Progenitor cell of endocrine pancreas (in vitro differentiated cells): Measurements from ENCODE around the gene TLR2. TPM values are rescaled to one million over a fixed set of nuclear protein-coding genes. Genes with fewer than 3 reads are reported as not detected.

Experiments
- DNase-seq: peaks from one replicate; pipeline ENCODE4 v3.0.0; 2021; ENCODE audit warnings: low spot score; ENCODE audit not compliant: unreplicated experiment
- H3K27ac Mint-ChIP-seq: 2 replicates; pipeline ENCODE4 v1.8.0; 2021; ENCODE audit warnings: mild to moderate bottlenecking, moderate library complexity, mixed read lengths
- H3K27me3 Mint-ChIP-seq: 2 replicates; pipeline ENCODE4 v1.8.0; 2021; ENCODE audit warnings: mixed read lengths
- H3K36me3 Mint-ChIP-seq: 2 replicates; pipeline ENCODE4 v1.8.0; 2022; ENCODE audit warnings: mixed read lengths; ENCODE audit not compliant: insufficient read depth
- H3K4me1 Mint-ChIP-seq: 2 replicates; pipeline ENCODE4 v1.8.0; 2021; ENCODE audit warnings: low read depth, mixed read lengths
- H3K4me3 Mint-ChIP-seq: 2 replicates; pipeline ENCODE4 v1.8.0; 2021; ENCODE audit warnings: low read depth, mild to moderate bottlenecking, moderate library complexity, mixed read lengths
- H3K9me3 Mint-ChIP-seq: 2 replicates; pipeline ENCODE4 v1.8.0; 2021; ENCODE audit warnings: low read depth, mixed read lengths
- CTCF ChIP-seq: fragments of 200-600 bp; sonication (generic); IDR thresholded peaks from one replicate; pipeline ENCODE4 v1.5.0; 2021; ENCODE audit warnings: antibody characterized with exemption, mild to moderate bottlenecking; ENCODE audit not compliant: unreplicated experiment
- total RNA-seq: library from RNA; stranded (reverse); gene quantifications from 2 replicates; pipeline ENCODE4 v1.2.1, GENCODE V29; 2021

The TLR2 gene
- total RNA-seq, 1 donor from 2014 or later = 5.1 TPM

GRCh38 chr4:153638011-153638410, 46.1 kb upstream of the TLR2 start:
- H3K36me3 Mint-ChIP-seq = peaks cover 3% of the 10 kb centered on the region
- no peaks in the 10 kb centered on the region for H3K4me1 Mint-ChIP-seq
- no peak overlapping the region for H3K4me3 Mint-ChIP-seq
- H3K27me3 Mint-ChIP-seq = no peaks in the 10 kb centered on the region
- DNase-seq = no peak
- TF ChIP-seq CTCF = no peak
- H3K9me3 Mint-ChIP-seq = no peaks in the 10 kb centered on the region
- H3K27ac Mint-ChIP-seq = no peak overlapping the region

- no peak for TF ChIP-seq CTCF
- Mint-ChIP-seq H3K27ac (no peak overlapping the region), H3K36me3 (peaks cover 3% of the 10 kb centered on the region), H3K9me3 (no peaks in the 10 kb centered on the region), H3K4me3 (no peak overlapping the region), H3K27me3 (no peaks in the 10 kb centered on the region), H3K4me1 (no peaks in the 10 kb centered on the region)
- no peak for DNase-seq
Observed at GRCh38 chr4:153638999-153639398, 45.1 kb upstream of the TLR2 start.

- H3K36me3 Mint-ChIP-seq = no peaks in the 10 kb centered on the region
- no peak for DNase-seq
- H3K9me3 Mint-ChIP-seq = peaks cover 4% of the 10 kb centered on the region
- peak overlapping the region; percentile 6 for H3K27ac Mint-ChIP-seq
- no peak for TF ChIP-seq CTCF
- H3K4me3 Mint-ChIP-seq = no peak overlapping the region
- H3K27me3 Mint-ChIP-seq = no peaks in the 10 kb centered on the region
- H3K4me1 Mint-ChIP-seq = no peaks in the 10 kb centered on the region
Observed at GRCh38 chr4:153639833-153640802, 44.0 kb upstream of the TLR2 start.

- no peak for DNase-seq
- no peaks in the 10 kb centered on the region for H3K27me3 Mint-ChIP-seq
- no peak for TF ChIP-seq CTCF
- H3K4me1 Mint-ChIP-seq = no peaks in the 10 kb centered on the region
- H3K36me3 Mint-ChIP-seq = no peaks in the 10 kb centered on the region
- no peak overlapping the region for H3K27ac Mint-ChIP-seq
- H3K9me3 Mint-ChIP-seq = peaks cover 7% of the 10 kb centered on the region
- no peak overlapping the region for H3K4me3 Mint-ChIP-seq
Observed at GRCh38 chr4:153641532-153641931, 42.5 kb upstream of the TLR2 start.

GRCh38 chr4:153643406-153644383, 40.4 kb upstream of the TLR2 start:
- Mint-ChIP-seq H3K4me1 (no peaks in the 10 kb centered on the region), H3K27ac (no peak overlapping the region), H3K4me3 (no peak overlapping the region), H3K9me3 (peaks cover 7% of the 10 kb centered on the region), H3K27me3 (peaks cover 9% of the 10 kb centered on the region), H3K36me3 (no peaks in the 10 kb centered on the region)
- DNase-seq = no peak
- TF ChIP-seq CTCF = peak; percentile 42
